HepG2 (cell line): ENCODE measurements around the gene SMAD6. TPM values are rescaled to one million over a fixed set of nuclear protein-coding genes. Genes with fewer than 3 reads are reported as not detected.

Source experiments
- BRCA1 ChIP-seq: sonication (generic); formaldehyde crosslinking; IDR thresholded peaks from 2 replicates; pipeline ENCODE4 v1.4.0; 2020; ENCODE audit warnings: missing genetic modification reagents
- CBX5 ChIP-seq: sonication (generic); formaldehyde crosslinking; IDR thresholded peaks from 2 replicates; pipeline ENCODE4 v1.4.0; 2020; ENCODE audit warnings: missing genetic modification reagents, borderline replicate concordance
- CEBPB ChIP-seq: IDR thresholded peaks from 2 replicates; pipeline ENCODE4 v1.6.1; 2011; ENCODE audit warnings: low read depth, low read length, improper control_type of control experiment, borderline replicate concordance
- DNMT3B ChIP-seq: conservative IDR thresholded peaks from 2 replicates; pipeline ENCODE4 v1.6.1; 2016; ENCODE audit warnings: missing biosample characterization, control low read depth
- EED ChIP-seq: sonication (generic); formaldehyde crosslinking; IDR thresholded peaks from 2 replicates; pipeline ENCODE4 v1.5.0; 2020; ENCODE audit warnings: mild to moderate bottlenecking, missing genetic modification reagents
- ETV5 ChIP-seq: IDR thresholded peaks from 2 replicates; pipeline ENCODE4 v1.6.1; 2018; ENCODE audit warnings: missing biosample characterization, missing genetic modification reagents, inconsistent platforms, borderline replicate concordance
- KDM2A ChIP-seq: sonication (generic); formaldehyde crosslinking; IDR thresholded peaks from 2 replicates; pipeline ENCODE4 v1.4.0; 2020; ENCODE audit warnings: low read depth, missing genetic modification reagents, borderline replicate concordance
- NFIC ChIP-seq: IDR thresholded peaks from 2 replicates; pipeline ENCODE4 v1.6.1; 2012; ENCODE audit warnings: mild to moderate bottlenecking, low read length, inconsistent platforms
- POGZ ChIP-seq: sonication (generic); formaldehyde crosslinking; IDR thresholded peaks from 2 replicates; pipeline ENCODE4 v1.4.0; 2020; ENCODE audit warnings: mild to moderate bottlenecking, missing genetic modification reagents
- POLR2G ChIP-seq: fragments of 200-400 bp; formaldehyde crosslinking; IDR thresholded peaks from 2 replicates; pipeline ENCODE4 v1.6.1; 2018; ENCODE audit warnings: mild to moderate bottlenecking, low read depth, low read length, moderate library complexity
- PPARG ChIP-seq: conservative IDR thresholded peaks from 2 replicates; pipeline ENCODE4 v1.6.1; 2016; ENCODE audit warnings: missing biosample characterization, missing genetic modification reagents
- RARG ChIP-seq: sonication (generic); formaldehyde crosslinking; IDR thresholded peaks from 2 replicates; pipeline ENCODE4 v1.4.0; 2020; ENCODE audit warnings: low read depth, mild to moderate bottlenecking, missing genetic modification reagents
- RCOR2 ChIP-seq: IDR thresholded peaks from 2 replicates; pipeline ENCODE4 v1.6.1; 2016; ENCODE audit warnings: missing biosample characterization, missing genetic modification reagents
- SMAD3 ChIP-seq: sonication (generic); formaldehyde crosslinking; IDR thresholded peaks from 2 replicates; pipeline ENCODE4 v1.4.0; 2020; ENCODE audit warnings: missing genetic modification reagents
- SOX13 ChIP-seq, 3 experiments: fragments of 450-650 bp in 1 of 3; sonication (generic) in 1 of 3; formaldehyde crosslinking in 1 of 3; IDR thresholded peaks in 2 of 3; conservative IDR thresholded peaks in 1 of 3; 2 replicates each; pipeline versions ENCODE4 v1.5.0 to v1.6.1; 2016 to 2020; ENCODE audit warnings: antibody characterized with exemption in 1 of 3, mild to moderate bottlenecking in 1 of 3, missing compliant biosample characterization in 1 of 3, missing genetic modification reagents in 1 of 3, moderate library complexity in 1 of 3
- TBP ChIP-seq: sonication (generic); formaldehyde crosslinking; IDR thresholded peaks from 2 replicates; pipeline ENCODE4 v1.5.0; 2020; ENCODE audit warnings: missing genetic modification reagents
- ZBTB20 ChIP-seq: sonication (generic); formaldehyde crosslinking; IDR thresholded peaks from 2 replicates; pipeline ENCODE4 v1.8.1; 2023; ENCODE audit warnings: missing genetic modification reagents, low read depth, mild to moderate bottlenecking, borderline replicate concordance
- ZFP36 ChIP-seq: fragments of 150-350 bp; IDR thresholded peaks from 2 replicates; pipeline ENCODE4 v1.6.1; 2018; ENCODE audit warnings: borderline replicate concordance, low read length, low read depth; ENCODE audit not compliant: partially characterized antibody
- ZFY ChIP-seq: sonication (generic); formaldehyde crosslinking; IDR thresholded peaks from 2 replicates; pipeline ENCODE4 v1.4.0; 2020; ENCODE audit warnings: missing genetic modification reagents
- ZNF234 ChIP-seq: sonication (generic); formaldehyde crosslinking; conservative IDR thresholded peaks from 2 replicates; pipeline ENCODE4 v1.5.1; 2020; ENCODE audit warnings: mild to moderate bottlenecking, missing genetic modification reagents
- ZNF644 ChIP-seq: IDR thresholded peaks from 2 replicates; pipeline ENCODE4 v1.6.1; 2016; ENCODE audit warnings: low read depth
- ZNF687 ChIP-seq: sonication (generic); formaldehyde crosslinking; IDR thresholded peaks from 2 replicates; pipeline ENCODE4 v1.5.1; 2020; ENCODE audit warnings: mild to moderate bottlenecking, missing genetic modification reagents, moderate library complexity
- polyA plus RNA-seq, 8 experiments: library from polyadenylated mRNA; depleted of rRNA in 3 of 8; stranded (reverse) in 7 of 8; unstranded in 1 of 8; fragments of >200 nt; fragmentation: Illumina TruSeq in 4 of 8; extraction: Trizol in 4 of 8; gene quantifications; 2 replicates each; pipeline versions ENCODE4 v1.2.1 to v1.2.3, GENCODE V29; 2011 to 2016; ENCODE audit warnings: low read depth in 4 of 8, missing spikeins in 1 of 8, mixed read lengths in 1 of 8; ENCODE audit not compliant: insufficient read depth in 1 of 8
- total RNA-seq, 5 experiments: library from RNA; depleted of rRNA; stranded (reverse); fragments of >200 nt; fragmentation: Illumina TruSeq; extraction: Trizol; gene quantifications; 2 replicates each; pipeline ENCODE4 v1.2.3, GENCODE V29; 2016; ENCODE audit warnings: low read depth in 1 of 5
- TF ChIP-seq, protein P1 (sequence below): sonication (generic); formaldehyde crosslinking; IDR thresholded peaks from 2 replicates; pipeline ENCODE4 v1.8.0; 2022; ENCODE audit warnings: mild to moderate bottlenecking, missing genetic modification reagents
- TF ChIP-seq, protein P2 (sequence below): sonication (generic); formaldehyde crosslinking; IDR thresholded peaks from 2 replicates; pipeline ENCODE4 v1.4.0; 2020; ENCODE audit warnings: missing genetic modification reagents

The SMAD6 gene
- total and polyA plus RNA-seq, 2 of the 13 experiments (the other 11 are each of a cell fraction or from before 2014, with no cell fraction given): 3.3 to 4.4 TPM

DNA sequence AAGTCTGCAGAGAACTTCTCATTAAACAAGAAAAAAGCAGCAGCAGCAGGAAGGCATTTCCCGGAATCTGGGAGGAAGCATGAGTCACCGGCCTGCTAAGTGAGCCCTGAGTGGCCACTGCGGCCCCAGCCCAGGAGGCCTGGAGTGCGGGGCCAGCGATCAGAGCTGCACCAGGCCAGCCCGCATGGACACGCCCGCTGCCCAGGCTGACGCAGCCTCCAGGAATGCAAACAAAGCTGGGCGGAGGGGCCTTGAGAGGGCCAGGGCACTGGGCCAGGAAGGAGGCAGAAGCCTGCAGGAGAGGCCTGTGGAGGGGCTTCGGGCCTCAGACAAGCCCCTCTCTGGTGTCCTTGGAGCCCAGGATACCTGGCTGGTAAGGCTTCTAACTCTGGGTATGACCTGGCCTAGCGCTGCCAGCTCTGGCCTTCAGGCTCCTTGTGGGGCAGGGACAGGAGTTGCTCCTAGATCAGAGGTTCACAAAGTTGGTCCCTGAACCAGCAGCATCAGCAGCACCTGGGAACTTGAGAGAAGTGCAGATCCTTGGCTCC lies 101.2 kb downstream of the SMAD6 start (continued):
- TF ChIP-seq ZFP36 (no peak), ZBTB20 (peak; percentile 75; the same call in 1 of the 2 replicates), SOX13 (IDR thresholded peaks at IDR 0.05) (no peak), SOX13 (CRISPR knock-in tag; conservative IDR thresholded peaks at IDR 0.05 in 1 of 2, IDR thresholded peaks at IDR 0.05 in 1 of 2) (peak in 1 of 2 experiments; percentile 69; a peak in 2 of 4 replicates), CEBPB (no peak), SMAD3 (no peak), ETV5 (CRISPR knock-in tag) (peak; percentile 76; the same call in 1 of the 2 replicates), RCOR2 (CRISPR knock-in tag) (no peak), ZFY (CRISPR knock-in tag) (peak; percentile 78), PPARG (CRISPR knock-in tag) (no peak), POLR2G (no peak), BRCA1 (CRISPR knock-in tag) (no peak), DNMT3B (CRISPR knock-in tag) (no peak), NFIC (no peak), EED (CRISPR knock-in tag) (no peak), CBX5 (peak; percentile 80; the same call in 1 of the 2 replicates), ZNF644 (CRISPR knock-in tag) (no peak), ZNF234 (no peak), RARG (CRISPR knock-in tag) (no peak), POGZ (0 out of 2 replicates have a peak, but pooled peaks have one; percentile 31), ZNF687 (peak; percentile 89), TBP (no peak), KDM2A (peak; percentile 76)
- TF ChIP-seq, protein P1, sequence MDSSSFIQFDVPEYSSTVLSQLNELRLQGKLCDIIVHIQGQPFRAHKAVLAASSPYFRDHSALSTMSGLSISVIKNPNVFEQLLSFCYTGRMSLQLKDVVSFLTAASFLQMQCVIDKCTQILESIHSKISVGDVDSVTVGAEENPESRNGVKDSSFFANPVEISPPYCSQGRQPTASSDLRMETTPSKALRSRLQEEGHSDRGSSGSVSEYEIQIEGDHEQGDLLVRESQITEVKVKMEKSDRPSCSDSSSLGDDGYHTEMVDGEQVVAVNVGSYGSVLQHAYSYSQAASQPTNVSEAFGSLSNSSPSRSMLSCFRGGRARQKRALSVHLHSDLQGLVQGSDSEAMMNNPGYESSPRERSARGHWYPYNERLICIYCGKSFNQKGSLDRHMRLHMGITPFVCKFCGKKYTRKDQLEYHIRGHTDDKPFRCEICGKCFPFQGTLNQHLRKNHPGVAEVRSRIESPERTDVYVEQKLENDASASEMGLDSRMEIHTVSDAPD: no peak
- TF ChIP-seq, protein P2, sequence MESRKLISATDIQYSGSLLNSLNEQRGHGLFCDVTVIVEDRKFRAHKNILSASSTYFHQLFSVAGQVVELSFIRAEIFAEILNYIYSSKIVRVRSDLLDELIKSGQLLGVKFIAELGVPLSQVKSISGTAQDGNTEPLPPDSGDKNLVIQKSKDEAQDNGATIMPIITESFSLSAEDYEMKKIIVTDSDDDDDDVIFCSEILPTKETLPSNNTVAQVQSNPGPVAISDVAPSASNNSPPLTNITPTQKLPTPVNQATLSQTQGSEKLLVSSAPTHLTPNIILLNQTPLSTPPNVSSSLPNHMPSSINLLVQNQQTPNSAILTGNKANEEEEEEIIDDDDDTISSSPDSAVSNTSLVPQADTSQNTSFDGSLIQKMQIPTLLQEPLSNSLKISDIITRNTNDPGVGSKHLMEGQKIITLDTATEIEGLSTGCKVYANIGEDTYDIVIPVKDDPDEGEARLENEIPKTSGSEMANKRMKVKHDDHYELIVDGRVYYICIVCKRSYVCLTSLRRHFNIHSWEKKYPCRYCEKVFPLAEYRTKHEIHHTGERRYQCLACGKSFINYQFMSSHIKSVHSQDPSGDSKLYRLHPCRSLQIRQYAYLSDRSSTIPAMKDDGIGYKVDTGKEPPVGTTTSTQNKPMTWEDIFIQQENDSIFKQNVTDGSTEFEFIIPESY: peak; percentile 30; the same call in 1 of the 2 replicates
